Measurements from ENCODE around the gene CCDC179.

CCDC179 gene

DNA sequence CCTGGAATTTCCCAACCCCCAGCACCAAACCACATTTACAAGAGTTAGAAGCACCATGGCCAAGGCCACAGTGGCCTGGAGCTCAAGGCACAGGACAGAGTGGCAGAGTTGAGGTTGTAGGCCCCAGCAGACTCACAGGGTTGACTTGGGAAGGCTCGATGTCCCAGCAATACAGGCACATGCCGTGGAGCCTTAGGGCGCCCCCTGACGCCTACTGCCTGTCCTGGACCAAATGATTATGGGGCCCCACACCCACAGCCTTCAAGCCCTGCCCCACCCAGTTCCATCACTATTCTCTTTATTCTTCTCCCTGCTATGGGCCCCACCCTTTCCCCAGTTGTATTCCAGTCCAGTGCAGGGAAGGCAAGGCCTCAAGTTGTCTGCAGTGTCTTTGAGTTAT lies at the start of gene CCDC179:
TSS of gene CCDC179 (minus strand) at position 234 of the 400 bp plus-strand sequence. CDS start at position 181, 53 bp downstream.
- DNase-seq: no peak
- in situ Hi-C loops (cut with MboI; ENCODE audit: low pct_unique_long_range_greater_than_20kb, low sequenced_read_pairs): no loop called here

GRCh38 chr11:22903782-22904181 lies 43.5 kb upstream of the CCDC179 start:
- no peak for DNase-seq
- in situ Hi-C loops (cut with MboI; ENCODE audit: low pct_unique_long_range_greater_than_20kb, low sequenced_read_pairs): no loop called here

- DNase-seq: no peak
- in situ Hi-C loops (cut with MboI; ENCODE audit: low pct_unique_long_range_greater_than_20kb, low sequenced_read_pairs): no loop called here
Observed at GRCh38 chr11:22901603-22902002, 41.3 kb upstream of the CCDC179 start.

DNA sequence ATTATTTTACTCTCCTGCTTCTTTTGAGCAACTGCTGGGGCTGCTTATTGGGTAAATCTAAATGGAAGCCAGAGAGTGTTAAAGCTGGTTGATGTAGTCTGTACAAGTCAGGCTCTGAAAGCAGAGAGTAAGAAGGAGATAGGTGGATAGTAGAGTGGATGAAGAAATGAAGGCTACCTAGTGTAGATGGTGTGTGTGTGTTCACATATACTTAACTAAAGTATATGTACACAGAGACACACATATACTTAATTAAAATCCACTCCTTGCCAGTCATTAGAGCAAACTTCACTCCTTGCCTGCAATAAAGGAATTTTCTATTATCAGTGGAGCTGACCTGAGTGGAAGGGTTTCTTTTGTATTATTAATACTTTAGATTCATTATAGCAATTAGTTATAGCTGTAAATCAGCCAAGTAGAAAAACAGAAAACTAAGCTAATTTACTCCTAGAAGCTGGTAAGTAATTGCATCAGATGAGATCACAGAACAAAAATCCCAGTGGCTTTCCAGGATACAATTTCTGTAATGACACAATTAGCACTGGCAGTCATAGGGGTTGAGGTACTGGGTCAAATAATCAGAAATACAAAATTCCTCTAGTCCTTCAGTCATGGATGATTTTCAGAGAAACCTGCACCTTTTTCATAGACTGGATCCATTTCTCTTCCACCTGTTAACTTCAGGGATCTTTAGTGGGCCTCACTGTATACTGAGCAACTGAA lies 40.7 kb upstream of the CCDC179 start:
- no peak for DNase-seq
- in situ Hi-C loops (cut with MboI; ENCODE audit: low pct_unique_long_range_greater_than_20kb, low sequenced_read_pairs): no loop called here

DNA sequence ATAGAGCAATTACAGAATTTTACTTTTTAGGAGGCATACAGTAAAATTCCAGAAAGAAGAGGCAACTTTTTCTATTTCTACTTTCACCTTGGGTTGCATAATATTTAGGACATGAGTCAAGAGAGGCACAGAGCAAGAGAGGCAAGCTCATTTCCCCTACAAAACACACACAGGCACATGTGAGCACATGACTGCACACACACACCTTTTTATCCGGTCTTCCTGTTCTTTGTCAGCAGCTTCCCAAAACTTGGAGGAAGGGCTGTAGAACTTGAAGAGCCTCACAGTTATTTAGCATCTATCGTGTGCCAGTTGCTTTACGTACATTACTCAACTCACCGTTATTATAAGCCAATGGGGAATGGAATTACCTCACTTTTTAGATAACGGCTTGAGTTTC lies 37.8 kb upstream of the CCDC179 start:
- in situ Hi-C loops (cut with MboI; ENCODE audit: low pct_unique_long_range_greater_than_20kb, low sequenced_read_pairs): no loop called here
- no peak for DNase-seq

- no peak for DNase-seq
- in situ Hi-C loops (cut with MboI; ENCODE audit: low pct_unique_long_range_greater_than_20kb, low sequenced_read_pairs): no loop called here
Observed at GRCh38 chr11:22890227-22890626, 30.0 kb upstream of the CCDC179 start.

DNA sequence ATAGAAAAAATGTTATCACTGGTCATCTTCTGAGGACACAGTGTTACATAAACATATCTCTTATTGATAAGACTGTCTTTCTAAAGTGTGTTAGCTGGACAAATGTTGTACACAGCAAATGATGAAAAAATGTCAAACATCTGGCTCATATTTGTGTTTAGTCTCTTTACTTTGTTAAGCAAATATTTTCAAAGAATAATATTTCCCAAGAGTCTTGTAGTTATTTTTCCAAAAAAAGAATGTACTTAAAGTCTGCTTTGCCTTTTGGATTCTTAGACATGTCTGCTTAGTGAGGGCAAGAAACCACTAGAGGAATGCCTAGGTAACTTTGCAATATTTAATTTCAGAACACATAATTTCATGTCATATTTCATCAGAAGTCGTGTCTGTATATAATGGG lies 23.9 kb upstream of the CCDC179 start:
- in situ Hi-C loops (cut with MboI; ENCODE audit: low pct_unique_long_range_greater_than_20kb, low sequenced_read_pairs): no loop called here
- no peak for DNase-seq

DNA sequence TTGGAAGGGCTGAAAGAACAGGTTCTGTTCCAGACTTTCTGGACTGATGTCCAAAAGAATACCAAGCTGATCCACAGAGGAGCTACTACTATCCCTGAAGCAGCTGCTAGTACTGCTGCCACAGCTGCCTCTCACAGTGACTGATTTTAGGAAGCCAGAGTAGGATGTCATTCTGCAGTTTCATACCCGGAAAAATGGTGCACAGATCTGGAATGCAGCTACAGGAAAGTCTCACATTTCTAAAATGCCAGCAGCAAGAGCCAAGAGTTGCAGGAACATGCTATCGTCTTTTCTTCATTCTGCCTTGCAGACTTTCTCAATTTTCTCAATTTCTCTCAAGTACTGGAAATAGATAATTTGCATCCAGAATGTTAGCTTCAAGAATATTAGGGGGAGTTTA lies 19.4 kb upstream of the CCDC179 start:
- in situ Hi-C loops (cut with MboI; ENCODE audit: low pct_unique_long_range_greater_than_20kb, low sequenced_read_pairs): no loop called here
- no peak for DNase-seq

- in situ Hi-C loops (cut with MboI; ENCODE audit: low pct_unique_long_range_greater_than_20kb, low sequenced_read_pairs): no loop called here
- DNase-seq: no peak
Observed at GRCh38 chr11:22878604-22879003, 18.3 kb upstream of the CCDC179 start.

GRCh38 chr11:22878039-22878438 lies 17.8 kb upstream of the CCDC179 start:
- in situ Hi-C loops (cut with MboI; ENCODE audit: low pct_unique_long_range_greater_than_20kb, low sequenced_read_pairs): no loop called here
- DNase-seq: no peak

DNA sequence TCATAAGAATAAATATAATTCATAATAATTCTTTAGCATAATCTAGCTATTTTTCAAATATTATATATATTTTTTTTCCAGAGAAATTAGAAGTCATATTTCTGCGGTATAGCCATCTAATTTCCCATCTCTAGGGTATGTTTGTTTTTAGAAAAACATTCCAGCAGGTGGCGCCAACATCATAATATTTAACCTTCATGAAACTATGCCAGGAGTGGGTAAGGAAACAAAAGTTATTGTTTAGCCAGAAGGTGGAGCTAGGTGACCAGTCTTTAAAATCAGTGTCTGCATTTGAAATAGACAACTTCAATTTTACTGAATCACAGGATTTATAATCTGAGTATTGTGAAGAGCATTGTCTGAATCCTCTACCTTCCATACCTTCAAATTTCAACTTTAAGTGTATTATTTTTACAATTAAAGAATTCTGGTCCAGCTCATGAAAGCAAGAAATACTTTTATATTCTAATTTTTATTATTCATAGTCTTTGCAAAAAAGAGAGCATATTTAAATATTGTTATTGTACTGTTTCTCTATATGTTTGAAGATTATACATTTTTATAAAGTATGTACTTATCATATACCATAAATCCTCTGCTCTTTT lies 15.7 kb upstream of the CCDC179 start:
- in situ Hi-C loops (cut with MboI; ENCODE audit: low pct_unique_long_range_greater_than_20kb, low sequenced_read_pairs): no loop called here
- DNase-seq: peak; percentile 87

- in situ Hi-C loops (cut with MboI; ENCODE audit: low pct_unique_long_range_greater_than_20kb, low sequenced_read_pairs): no loop called here
- no peak for DNase-seq
Observed at GRCh38 chr11:22869325-22869724, 9.1 kb upstream of the CCDC179 start.

DNA sequence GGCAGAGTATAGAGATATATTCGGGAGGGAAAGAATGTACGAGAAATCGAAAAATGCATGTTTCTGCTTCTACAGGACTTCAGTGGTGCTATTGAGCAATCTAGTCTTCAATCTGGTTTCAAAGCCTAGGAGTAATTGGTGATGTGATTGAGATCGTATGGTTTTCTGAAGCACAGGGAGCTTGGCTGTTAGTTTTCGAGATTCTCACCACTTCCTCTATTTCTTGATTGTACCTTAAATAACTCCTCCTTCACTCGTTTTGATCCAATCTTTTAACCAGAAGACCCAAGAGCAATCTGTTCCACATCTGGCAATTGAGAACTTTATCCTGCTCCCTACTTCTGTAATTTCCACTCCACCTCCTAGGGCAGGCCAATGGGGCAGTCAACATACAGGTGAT lies 518 bp downstream of the CCDC179 start:
- in situ Hi-C loops (cut with MboI; ENCODE audit: low pct_unique_long_range_greater_than_20kb, low sequenced_read_pairs): no loop called here
- peak; percentile 5 for DNase-seq

DNA sequence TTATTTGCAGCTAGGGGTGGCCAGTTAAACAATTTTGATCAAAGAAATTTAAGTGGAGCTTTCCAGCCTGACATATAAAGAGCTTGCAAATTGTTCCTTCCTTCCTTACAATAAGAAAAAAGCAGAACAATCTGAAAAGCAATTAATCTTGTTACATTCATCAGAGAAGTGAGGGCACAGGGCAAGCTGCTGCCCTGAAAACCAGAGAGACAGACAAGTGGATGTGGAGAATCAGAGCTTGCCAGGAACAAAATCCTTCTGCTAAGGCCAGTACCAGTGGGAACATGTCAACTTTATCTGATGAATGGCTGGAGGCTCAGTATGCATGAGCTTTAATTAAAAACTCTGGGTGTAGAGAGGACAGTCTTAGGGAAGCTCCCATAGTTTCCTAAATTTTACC lies 8.8 kb downstream of the CCDC179 start:
- DNase-seq: peak; percentile 13
- in situ Hi-C loops (cut with MboI; ENCODE audit: low pct_unique_long_range_greater_than_20kb, low sequenced_read_pairs): no loop called here

- no peak for DNase-seq
- in situ Hi-C loops (cut with MboI; ENCODE audit: low pct_unique_long_range_greater_than_20kb, low sequenced_read_pairs): no loop called here
Observed at GRCh38 chr11:22846726-22847125, 13.5 kb downstream of the CCDC179 start.

DNA sequence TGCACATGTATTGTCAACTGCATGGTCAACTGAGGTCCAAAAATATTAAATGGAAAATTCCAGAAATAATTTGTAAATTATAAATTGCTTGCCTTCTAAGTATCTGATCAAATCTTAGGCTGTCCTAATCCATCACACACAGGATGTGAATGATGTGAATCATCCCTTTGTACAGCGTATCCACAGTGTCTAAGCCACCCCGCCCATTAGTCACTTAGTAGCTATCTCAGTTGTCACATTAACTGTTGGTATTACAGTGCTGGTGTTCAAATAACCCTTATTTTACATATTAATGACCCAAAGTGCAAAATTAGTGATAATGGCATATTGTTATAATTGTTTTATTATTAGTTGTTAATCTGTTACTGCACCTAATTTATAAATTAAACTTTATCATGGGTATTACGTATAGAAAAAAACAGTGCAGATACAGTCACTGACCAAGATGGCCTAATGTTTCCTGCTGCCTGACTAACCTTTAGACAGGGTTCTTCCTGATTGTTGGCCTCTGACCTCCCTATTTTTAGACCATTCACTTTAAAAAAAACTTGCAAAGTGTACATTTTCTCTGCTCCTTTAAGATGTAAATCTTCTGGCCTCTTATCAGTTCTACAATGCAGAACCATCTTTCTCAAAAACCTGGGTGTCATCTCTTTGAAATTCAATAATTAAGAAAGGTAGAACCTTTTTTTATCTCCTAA lies 27.8 kb downstream of the CCDC179 start:
- DNase-seq: no peak
- in situ Hi-C loops (cut with MboI; ENCODE audit: low pct_unique_long_range_greater_than_20kb, low sequenced_read_pairs): no loop called here

GRCh38 chr11:22830082-22830414 lies 30.2 kb downstream of the CCDC179 start:
- in situ Hi-C loops (cut with MboI; ENCODE audit: low pct_unique_long_range_greater_than_20kb, low sequenced_read_pairs): no loop called here
- DNase-seq: no peak

DNA sequence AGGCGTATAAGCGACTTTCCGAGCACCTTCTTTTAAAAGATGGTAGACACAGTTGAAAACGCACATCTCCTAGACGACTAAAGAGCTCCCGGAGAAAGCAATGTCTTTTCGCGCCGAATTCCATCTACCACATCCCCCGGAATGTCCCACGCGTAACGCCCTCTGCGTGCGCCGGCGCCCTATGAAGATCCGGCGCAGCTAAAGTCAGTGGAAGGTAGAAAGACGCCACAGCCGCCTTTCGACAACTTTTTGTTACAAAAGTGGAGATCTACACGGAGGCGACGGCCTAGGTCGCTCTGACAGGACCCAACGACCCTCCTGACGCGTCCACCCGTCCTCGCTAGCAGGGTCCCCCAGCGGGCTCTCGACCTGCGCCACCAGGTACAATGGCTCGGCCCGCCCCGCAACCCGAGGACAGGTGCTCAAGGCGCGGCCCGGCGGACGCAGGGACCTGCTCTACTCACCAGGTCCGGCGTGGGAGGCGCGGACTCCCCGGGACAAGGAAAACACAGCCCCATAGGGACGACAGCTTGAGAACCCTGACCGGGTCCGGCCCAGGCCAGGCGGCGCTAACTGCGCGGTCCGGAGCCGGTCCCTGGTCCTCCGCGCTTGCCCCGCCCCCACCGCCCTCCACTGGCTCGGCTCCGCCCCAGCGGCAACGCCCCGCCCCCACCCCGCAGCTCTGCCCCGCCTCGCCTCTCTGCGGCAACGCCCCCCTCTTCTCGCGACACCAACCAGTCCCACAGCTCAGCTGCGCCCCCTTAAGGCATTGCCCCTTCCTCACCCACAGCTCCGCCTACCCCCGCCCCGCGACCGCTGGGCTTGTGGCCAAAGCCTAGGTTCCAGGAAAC lies 30.8 kb downstream of the CCDC179 start, which contains the start of gene SVIP:
TSS of gene SVIP (minus strand) at position 571 of the 851 bp plus-strand sequence. CDS start at position 518, 53 bp downstream.
- in situ Hi-C loops (cut with MboI; ENCODE audit: low pct_unique_long_range_greater_than_20kb, low sequenced_read_pairs): no loop called here
- DNase-seq: peak; percentile 96

DNA sequence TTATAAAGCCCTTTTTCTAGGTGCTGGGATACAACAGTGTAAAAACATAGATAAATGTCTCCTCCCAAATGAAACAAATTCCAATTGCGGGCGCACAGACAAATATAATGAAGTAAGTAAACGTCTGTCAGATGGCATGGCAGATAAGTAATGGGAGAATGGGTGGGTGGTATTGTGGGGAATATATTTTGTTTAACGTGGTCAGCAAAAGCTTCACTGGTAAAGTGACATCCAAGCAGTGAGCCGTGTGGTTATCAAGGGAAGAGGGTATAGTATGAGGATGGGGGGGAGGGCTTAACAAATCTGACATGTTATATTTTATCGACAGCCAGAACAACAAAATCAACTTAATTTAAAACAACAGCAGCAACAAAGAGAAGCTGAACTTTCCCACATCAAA lies 31.9 kb downstream of the CCDC179 start:
- in situ Hi-C loops (cut with MboI; ENCODE audit: low pct_unique_long_range_greater_than_20kb, low sequenced_read_pairs): no loop called here
- peak; percentile 35 for DNase-seq

DNA sequence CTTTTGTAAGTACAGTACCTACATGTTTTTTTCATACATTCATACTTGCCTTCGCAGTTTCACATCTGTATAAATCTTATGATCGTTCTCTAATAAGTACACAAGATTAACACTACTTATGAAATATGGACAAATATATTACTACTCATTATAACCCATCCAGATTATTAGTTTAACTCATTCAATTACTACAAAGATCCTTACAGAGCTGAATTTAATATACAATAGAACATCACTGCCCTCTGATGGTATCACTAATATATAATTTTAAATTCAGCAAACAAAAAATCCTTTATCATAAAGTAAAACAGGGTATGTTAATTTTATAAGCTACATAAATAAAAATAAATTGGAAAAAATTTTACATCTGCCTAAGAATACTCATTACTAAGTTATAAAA lies 38.1 kb downstream of the CCDC179 start:
- in situ Hi-C loops (cut with MboI; ENCODE audit: low pct_unique_long_range_greater_than_20kb, low sequenced_read_pairs): no loop called here
- no peak for DNase-seq

Measured in KBM-7 (cell line).